HG03521 (cell line): Measurements from ENCODE around the gene LMBR1.

Experiments used
- ATAC-seq: cut with Tn5 transposase; IDR thresholded peaks from one replicate; pipeline ENCODE4 v1.9.1; 2021; ENCODE audit warnings: mild to moderate bottlenecking, moderate library complexity; ENCODE audit not compliant: unreplicated experiment

LMBR1 gene

DNA sequence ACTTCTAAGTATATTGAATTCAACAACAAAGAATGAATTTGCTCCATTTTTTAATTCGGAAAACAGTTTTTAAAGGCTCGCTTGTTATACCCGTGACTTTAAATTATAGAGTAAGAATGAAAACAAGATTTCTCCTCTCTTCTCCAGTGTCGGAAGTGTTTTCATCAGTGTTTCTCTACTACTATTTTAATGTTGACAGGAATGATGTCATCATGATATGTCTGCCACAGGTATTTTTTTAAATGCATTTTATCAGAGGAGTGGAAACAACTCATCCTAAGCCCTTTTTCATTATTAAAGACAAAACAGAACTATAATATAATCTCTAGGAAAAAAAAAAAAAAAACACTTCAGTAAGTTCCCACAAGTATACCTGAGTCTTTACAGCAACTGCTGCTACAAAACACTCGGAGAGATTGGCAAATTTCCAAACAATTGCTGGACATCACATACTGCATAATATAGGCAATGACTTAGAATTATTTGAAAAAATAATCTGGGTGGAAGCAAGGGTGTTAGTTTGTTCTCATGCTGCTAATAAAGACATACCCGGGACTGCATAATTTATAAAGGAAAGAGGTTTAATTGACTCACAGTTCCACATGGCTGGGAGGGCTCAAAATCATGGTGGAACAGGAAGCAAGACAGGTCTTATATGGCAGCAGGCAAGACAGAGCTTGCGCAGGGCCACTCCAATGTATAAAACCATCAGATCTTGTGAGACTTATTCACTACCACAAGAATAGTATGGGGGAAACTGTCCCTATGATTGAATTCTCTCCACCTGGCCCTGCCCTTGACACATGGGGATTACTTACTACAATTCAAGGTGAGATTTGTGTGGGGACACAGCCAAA lies 257.2 kb downstream of the LMBR1 start:
- no peak for ATAC-seq

DNA sequence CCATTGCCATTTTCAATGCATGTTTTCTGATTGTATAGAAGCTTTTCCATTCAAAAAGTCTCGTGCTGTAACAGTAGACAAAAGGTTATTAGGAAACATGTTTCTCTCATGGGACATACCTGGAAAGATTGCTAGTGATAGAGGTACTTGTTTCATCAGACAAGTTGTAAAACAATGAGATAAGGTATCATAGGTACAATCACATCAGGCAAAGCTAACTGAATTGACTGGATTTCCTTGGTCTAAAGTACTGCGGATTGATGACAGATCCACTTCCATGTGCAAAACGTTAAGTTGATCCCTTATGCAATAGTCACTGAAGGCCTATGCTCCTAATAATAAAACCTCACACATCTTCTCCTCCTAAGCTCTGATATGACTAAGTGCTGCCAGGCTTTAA lies 258.9 kb downstream of the LMBR1 start:
- no peak for ATAC-seq

DNA sequence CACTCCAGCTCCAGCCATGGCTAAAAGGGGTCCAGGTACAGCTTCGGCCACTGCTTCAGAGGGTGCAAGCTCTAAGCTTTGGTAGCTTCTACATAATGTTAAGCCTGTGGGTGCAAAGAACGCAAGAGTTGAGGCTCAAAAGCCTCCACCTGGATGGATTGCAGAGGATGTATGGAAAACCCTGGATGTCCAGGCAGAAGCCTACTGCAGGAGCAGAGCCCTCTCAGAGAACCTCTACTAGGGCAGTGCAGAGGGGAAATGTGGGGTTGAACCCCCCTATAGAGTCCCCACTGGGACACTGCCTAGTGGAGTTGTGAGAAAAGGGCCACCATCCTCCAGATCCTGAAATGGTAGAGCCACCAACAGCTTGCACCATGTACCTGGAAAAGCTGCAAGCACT lies 263.1 kb downstream of the LMBR1 start:
- no peak for ATAC-seq

DNA sequence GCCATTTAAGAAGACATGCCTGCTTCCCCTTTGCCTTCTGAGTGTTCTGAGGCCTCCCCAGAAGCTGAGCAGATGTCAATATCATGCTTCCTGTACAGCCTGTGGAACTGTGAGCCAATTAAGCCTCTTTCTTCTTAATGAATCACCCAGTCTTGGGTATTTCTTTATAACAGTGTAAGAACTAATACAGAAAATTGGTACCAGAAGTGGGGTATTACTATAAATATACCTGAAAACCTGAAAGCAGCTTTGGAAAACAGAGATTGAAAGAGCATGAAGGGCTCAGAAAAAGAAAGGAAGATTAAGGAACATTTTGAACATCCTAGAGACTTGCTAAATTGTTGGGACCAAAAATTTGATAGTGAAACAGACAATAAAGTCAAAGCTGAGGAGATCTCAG lies 264.4 kb downstream of the LMBR1 start:
- ATAC-seq = no peak
